ENCODE data around the gene CD59.

- TF ChIP-seq CTCF (IDR thresholded peaks at IDR 0.05; ENCODE audit: borderline replicate concordance, extremely low read depth, low read length, poor library complexity, severe bottlenecking): peak; percentile 58
- TF ChIP-seq EZH2 (IDR thresholded peaks at IDR 0.05; ENCODE audit: borderline replicate concordance, low read depth, low read length, severe bottlenecking): no peak
Measured at GRCh38 chr11:33742249-33742851, 6.1 kb upstream of the CD59 start.

Measured in DND-41 (cell line).